Femur (tissue), 1 donor: ENCODE measurements around the gene TELO2.
A peak's percentile ranks its signal among the peaks of the same experiment; 100 is the strongest.
"Not testable (repeated sequence)": the region's sequence is repeated elsewhere in the genome, so short reads cannot be mapped to it uniquely, and the experiment has no call there.

ENCODE experiments used
- DNase-seq: peaks from one replicate; pipeline ENCODE4 v3.0.0-alpha.2; 2017

TELO2 gene

DNA sequence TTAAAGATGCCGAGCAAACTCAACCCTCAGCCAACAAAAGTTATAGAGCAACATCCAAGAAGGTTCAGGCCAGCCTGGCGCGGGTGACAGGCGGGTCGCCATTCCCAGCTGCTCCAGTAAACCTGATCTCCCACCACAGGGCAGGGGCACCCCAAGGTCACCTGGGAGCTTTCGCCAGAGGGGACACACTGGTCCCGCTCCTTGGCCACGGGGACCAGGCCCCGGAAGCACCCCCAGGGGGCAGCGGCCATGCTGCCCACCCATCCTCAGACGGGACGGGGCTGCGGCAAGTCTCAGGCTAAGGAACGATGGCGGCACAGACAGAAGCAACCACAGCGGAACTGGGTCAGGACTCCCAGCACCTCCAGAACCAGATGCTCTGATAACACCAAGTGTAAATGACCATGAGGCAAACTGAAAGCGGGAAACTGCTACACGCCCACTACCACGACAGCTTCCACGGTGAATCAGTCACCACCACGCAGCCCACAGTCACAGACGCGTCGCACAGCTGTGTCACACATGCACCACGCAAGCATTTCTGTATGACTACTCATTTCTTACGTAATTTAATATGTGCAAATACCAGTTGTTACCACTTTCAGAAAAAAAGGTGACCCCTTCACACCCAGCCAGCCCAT lies 34.7 kb upstream of the TELO2 start:
- DNase-seq: no peak

DNA sequence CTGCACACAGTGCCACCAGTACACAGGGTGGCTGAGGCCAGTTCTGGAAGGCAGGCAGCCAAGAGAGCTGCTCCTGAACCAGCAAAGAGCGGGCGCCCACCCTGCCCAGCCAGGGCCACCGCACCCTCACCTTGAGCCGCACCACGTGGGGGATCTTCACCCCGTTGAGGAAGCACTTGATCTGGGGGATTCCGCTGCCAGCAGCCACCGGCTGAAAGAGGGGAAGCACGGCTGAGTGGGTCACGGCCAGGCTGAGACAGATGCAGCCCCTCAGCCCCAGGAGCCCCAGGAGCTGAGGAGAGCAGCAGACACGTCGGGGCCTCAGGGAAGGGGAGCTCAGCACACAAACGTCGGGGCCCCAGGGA lies 34.2 kb upstream of the TELO2 start:
- DNase-seq: no peak

DNA sequence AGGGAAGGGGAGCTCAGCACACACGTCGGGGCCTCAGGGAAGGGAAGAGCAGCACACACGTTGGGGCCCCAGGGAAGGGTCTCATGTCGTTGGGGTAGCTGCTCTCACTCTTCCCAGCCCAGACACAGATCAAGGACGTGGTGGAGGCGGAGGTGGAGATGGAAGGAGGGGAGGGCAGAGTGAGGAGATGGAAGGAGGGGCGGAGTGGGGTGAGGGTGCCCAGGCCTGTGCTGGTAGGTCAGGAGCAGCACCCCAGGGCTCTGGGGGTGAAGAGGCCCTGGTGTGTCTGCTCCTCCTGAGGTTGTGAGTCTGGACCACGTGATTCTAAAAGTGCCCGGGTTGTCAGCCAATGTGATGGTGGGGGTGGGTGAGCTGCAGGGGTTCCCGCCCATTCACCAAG lies 33.2 kb upstream of the TELO2 start:
- DNase-seq: no peak

DNA sequence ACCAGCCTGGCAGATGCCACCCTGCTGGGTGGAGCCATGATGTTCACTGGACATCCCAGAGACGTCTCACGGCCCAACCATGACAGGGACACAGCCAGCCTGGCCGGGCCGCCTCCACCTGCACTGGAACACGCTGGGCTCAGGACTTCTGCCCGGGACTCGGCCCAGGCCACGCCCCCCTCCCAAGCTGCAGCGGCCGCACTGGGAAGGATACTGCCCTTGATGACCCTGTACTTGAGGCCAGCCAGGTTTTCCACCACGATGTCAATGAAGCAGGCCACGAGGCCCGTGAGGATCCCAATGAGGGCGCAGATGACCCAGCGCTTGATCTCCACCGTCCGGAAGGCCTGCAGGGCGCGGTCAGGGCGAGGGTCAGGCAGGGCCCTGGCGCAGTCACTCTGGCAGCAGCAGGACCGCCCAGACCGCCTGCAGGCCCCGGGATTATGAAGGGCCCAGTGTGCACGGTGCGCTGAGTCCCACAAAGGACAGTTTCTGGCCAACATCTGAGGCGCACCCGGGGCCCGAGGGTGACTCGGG lies 32.5 kb upstream of the TELO2 start:
- DNase-seq: no peak

DNA sequence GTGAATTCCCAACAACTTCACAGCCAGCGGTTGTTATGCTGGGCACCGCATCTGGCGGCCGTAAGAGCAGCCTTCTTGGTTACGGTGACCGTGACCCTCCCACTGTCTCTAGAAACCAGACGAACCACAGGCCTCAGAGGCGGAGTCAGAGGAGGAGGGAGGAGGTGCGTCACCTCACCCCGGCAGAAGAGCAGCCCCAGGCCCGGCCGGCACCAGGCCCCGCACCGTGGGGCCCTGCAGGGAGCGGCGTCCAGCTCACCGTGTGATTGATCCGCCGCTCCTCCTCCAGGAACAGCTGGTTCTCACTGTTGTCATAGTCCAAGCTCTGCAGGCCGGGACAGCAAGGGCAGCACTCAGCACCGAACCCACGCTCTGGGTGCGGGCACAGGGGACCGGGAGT lies 32.0 kb upstream of the TELO2 start:
- no peak for DNase-seq

DNA sequence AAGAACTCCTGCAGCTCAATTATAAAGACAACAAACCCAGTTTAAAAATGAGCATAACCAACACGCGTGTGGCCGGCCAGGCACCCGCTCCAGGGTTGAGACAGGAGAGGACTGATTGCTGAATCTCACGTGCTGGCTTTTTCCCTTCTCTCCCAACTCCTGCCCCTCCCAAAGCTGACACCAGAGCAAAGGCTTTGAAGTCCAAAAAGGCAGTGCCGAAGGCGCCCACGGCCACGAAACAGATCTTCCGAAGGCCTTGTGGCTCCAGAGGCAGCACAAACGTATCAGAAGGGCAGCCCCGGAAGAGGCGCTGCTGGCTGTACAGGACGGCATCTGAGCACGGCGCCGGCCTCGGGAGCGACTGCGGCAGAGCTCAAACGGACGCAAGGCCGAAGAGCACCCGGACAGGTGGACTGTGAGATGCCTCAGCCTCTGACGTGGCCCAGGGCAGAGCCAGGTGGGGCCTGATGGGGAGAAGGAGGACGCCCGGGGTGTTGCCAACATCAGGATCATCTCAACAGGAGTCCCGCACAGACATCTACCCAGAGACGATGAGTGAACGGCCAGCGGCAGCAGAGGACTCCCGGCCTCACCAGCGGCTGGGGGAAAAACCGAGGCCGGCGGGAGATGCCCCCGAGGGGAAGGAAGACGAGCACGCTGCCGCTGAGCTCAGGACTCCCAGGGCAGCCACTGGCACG lies 28.8 kb upstream of the TELO2 start:
- no peak for DNase-seq

DNA sequence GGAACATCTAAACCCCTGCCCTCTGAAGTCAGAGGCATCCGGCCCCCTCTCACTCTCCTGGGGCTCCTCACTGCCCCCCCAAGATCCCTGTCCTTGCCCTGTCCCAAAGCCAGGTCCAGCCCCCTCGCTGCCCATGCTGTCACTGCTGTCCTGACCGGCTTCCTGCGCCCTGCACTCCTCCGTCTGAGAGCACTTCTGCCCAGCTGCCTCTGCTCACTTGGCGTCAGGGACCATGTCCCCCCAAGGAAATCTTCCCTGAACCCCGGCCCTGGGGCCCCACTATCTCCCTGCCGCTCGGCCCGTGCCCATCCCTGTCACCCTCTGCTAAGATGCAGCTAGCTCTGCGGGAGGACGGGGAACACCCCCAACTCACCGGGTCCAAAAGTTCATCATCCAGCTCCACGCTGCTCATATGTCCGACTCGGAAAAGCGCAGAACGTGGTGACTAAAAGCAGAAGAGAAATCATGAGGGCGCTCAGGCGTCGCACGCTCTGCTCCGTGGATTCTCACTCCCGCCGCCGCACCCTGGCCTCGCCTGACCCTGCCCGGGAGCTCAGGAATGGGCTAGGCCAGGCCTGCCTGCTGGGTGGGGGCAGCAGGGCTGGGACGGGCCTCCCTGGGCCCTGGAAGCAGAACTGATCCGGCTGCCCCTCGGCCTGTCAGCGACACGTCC lies 28.1 kb upstream of the TELO2 start:
- no peak for DNase-seq

DNA sequence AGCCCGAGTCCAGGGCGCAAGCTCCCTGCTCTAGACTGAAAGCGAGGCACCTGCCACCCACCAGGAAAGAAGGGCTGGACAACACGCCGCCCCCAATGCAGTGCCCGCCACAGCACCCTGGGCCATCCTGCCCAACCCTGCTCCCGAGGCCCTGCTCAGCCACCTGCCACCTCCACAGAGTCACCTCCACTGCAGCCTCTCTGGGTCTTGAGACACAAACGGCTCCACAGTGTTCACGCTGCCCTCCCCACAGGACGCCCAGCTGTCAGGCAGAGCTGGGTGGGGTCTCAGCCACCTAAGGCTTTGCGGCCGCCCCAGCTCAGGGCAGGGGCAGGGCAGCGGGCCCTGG lies 27.6 kb upstream of the TELO2 start:
- no peak for DNase-seq

DNA sequence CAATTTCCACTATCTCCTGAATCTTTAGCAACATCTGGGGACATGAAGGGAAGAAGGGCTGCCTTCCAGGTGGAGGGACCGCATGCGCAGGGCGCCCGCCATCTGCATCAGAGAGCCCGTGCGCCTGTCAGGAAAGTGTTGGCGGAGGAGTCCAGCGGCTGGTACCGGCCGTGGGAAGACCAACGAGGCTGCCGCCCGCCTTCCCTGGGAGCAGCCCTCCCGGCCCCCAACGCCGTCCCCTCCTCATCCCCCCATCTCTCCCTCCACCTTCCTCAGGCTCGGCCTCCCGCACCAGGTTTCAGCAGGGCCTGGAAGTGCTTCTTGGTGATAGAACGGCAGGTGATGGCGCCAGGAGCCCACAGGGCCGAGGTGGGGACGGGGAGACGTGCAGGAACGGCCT lies 27.1 kb upstream of the TELO2 start:
- DNase-seq: no peak

DNA sequence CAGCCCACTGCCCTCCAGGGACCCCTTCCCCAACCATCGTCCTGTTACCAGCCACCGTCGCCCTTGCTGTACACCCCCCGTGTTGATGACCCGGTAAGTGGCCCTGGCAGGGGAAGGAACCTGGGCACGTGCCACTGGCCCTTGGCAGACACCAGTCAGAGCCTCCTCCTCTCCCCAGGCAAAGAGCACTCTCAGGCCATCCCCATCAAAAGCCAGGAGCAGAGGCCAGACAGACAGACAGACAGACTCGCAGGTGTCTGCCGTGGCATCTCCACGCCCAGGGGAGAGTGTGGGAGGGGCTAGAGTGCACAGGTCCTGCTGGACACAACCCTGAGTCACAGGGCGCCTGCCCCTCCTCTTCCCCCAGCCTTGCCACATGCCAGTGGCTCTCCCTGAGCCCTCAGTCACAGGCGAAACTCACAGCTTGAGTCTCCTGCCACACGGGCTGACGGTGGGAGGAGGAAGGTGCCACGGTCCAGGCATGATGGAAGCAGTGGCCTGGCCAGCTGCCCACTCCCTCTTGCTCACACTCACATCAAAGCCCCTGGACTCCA lies 26.1 kb upstream of the TELO2 start:
- DNase-seq: no peak

DNA sequence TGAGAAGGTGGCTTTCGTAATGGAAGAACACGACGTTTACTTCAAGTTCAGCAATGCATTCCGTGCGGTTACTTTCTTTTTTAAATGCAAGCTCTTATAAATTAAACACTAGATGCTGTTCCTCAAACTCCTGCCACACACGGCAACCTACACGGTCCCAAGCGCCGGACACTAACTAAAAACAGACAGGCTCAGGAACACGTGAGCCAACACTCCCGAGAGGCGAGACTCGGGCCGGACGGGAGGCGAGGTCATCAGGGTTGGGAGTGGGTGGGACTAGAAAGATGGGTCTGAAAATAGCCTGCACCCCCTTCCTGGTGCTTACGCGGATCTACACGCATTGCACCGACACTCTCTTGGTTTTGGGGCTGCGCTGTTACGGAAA lies 24.7 kb upstream of the TELO2 start:
- DNase-seq: no peak

DNA sequence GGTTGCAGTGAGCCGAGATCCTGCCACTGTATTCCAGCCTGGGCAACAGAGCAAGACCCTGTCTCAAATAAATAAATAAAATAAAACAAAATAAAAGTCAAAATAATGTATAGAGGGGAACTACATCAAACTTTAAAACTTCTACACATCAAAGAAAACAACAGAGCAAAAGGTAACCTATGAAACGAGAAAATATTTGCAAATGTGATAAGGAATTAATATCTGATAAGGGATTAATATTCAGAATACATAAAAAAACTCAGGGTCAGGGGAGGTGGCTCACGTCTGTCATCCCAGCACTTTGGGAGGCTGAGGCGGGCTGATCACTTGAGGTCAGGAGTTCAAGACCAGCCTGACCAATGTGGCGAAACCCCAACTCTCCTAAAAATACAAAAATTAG lies 24.0 kb upstream of the TELO2 start:
- not testable (repeated sequence) for DNase-seq

DNA sequence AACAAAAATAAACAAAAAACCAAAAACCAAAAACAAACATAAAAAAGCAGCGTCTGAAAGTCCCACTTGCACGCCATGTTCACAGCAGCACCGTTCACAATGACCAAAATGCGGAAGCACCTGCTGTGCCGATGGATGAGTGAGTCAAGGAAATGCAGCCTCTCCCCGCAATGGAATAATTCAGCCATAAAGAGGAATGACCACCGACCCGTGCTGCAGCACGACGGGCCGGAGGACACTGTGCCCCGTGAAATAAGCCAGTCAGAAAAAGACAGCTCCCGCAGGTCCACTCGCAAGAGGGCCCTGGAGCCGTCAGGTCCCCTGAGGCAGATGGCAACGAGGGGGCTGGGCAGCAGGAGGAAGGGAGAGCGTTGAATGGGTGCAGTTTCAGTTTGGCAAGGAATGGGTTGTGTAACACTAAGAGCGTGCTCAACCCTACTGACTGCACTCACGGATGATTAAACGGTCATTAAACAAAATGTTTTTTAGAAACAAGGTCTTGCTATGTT lies 23.4 kb upstream of the TELO2 start:
- no peak for DNase-seq

DNA sequence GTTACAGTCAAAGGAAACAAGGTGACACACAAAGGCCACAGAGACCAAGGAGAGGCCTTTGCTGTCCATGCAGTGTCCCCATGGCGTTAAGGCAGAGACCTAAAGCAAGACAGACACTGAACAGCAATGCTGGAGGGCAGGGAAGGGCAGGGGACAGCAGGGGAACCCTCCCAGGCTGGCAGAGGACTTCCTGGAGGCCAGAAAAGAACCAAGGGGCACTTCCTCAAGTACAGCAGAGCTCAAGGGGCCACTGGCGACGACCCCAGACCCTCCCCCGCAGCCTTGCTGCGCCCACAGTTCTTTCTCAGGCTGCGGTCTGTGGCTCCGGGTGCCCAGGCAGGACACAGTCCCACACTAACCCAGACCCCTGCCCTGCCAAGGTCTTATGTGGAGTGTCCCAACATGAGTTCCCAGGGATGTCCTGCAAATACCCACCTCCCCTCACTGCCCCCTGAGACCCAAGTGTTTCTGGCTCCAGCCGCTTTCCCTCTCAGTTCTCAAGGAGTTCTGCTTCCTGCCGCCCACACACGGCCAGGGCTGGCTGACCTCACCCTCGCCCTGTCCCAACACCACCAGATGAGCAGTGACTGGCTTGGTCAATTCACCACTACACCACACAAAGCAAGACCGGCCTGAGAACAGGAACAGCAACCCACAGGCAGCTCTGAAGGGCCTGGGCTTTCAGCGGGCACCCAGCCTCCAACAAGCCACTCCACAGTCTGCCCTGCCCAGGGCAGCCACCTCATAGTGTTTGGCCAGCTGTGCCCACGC lies 22.5 kb upstream of the TELO2 start:
- DNase-seq: no peak

DNA sequence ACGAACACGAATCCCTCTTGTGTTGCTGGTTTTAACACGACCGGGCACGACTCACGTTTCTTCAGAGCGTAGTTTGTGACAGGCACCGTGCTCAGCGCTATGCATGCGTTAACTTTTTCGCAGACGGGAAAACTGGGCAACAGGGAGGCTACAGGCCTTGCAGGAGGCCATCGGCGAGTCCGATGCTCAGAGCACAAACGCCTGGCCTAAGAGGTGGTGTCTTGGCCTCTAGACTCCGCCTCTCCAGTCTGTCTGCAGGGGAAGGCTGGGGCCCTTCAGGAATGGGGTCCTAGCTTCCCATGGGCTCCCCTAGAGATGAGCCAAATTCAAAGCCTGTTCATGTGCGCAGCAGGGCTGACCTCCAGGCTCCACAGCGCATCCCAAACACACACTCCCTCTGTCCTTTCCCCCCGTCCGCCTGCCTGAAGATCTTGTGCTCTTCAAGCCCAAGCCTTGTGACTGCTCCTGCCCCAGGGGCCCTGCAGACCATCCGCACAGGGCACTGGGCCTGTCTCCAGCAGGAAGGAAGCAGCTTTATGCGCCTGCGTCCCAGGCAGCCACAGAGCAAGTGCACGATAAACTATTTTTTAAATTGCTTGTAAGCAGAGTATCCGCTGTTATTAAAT lies 21.5 kb upstream of the TELO2 start:
- DNase-seq: no peak

DNA sequence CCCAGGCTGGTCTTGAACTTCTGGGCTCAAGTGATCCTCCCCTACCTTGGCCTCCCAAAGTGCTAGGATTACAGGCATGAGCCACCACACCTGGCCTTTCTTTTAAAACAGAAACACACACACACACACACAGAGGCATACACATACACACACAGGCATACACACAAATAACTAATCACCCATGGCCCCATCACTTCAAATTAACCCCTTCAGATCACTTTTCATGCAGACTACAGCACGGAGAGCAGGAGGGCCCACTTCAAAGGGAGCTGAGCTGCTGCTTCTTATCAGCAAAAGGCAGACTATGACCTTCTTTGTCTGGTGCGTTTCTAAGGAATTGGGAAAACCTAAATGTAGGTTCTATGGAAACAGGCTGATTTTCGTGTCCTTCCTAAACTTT lies 20.2 kb upstream of the TELO2 start:
- no peak for DNase-seq

DNA sequence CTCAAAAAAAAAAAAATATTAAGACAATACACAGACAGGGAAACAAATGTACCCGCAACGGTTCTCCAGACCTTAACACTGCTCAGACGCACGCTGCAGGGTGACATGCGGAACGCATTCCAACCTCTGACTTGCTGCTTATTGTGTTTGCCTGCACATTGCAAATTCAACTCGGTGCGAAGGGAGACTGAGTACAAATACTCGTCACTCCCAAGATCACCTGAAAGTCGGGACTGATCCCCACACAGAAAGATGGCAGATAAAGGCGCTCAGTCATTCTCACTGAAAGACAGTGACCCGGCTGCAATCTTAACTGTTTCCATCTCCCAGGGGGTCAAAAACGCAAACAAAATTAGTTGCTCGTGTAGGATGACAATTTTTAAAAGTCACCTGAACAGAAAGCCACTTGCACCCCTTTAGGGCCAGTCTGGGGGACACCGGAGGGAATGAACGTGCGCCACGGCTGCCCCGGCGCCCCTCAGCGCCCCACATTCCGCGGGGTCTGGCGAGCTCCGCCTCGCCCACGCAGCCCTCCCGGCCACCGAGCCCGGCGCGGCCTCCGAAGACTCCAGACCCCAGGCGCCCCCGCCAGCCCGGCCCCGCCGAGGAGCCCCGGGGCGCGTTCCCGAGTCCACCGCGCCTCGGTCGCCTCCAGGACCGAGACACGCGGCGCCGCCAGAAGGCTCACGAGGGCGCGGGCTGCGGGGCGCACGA lies 18.9 kb upstream of the TELO2 start:
- no peak for DNase-seq

DNA sequence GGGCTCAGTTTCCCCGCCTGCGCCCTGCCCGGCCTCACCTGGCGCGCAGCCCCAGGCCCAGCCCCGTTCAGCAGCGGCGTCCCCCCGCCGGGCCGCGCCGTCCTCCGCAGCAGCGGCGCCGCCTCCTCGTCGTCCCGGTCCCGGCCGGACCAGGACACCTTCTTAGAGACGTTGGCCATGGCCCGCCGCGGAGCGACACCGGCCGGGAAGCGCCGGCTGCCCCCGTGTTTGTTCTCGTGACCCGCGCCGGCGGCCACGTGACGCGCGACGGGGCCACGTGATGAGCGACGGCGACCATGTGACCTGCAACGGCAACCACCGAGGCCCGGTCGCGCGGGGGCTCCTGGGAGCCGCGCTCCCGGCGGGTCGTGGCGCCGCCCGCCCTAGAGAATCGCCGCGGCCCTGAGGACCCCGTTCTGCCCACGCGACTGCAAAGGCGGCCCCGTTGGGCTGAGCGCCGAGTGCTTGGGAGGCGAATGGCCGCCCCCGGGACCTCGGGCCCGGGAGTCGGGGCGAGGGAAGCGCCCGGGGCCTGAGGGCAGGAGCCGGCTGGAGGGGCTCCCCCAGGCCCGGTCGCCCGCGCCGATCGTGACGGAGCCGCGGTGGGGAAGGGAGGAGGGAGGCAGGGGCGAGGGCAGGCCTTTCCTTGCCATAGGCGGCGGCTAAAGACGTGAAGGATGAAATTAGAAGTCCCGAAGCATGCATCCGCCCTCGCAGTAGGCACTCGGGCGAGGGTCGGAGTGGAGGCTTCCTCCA lies 18.2 kb upstream of the TELO2 start, which contains the start of gene CLCN7:
TSS of gene CLCN7 (minus strand) at position 233 of the 756 bp plus-strand sequence. CDS start at position 179, 54 bp downstream.
- peak; percentile 93 for DNase-seq

DNA sequence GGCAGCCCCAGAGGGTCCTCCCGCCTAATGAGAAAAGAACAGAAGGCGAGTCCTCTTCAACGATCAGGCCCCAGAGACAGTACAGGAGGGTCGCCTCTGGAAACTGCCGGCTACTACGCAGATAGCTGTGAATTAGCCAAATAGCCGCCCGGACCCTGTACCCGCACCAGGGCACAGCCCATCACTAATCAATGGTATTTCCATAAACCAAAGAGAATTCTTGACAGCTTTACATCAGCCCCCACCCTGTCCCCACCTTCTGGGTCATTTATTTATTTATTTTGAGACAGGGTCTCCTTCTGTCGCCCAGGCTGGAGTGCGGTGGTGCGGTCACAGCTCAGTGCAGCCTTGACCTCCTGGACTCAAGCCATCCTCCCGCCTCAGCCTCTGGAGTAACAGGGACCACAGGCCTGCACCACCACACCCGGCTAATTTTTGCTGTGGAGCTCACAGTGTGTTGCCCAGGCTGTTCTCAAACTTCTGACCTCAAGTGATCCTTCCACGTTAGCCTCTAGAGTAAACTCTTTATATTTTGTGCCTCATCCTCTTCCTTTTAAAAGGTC lies 17.5 kb upstream of the TELO2 start:
- DNase-seq: no peak

DNA sequence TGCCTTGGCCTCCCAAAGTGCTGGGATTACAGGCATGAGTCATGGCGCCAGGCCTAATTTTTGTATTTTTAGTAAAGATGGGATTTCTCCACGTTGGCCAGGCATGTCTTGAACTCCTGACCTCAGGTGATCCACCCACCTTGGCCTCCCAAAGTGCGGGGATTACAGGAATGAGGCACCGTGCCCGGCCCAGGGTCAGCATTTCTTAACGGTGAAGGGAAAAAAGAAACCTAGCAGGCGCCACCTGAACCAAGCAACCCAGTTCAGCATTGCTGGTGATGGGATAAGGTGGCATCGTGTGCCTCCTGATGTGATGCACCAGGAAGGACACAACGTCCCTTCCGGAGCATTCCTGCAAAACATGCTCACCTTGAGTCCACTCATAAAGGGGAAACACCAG lies 16.1 kb upstream of the TELO2 start:
- DNase-seq: no peak

DNA sequence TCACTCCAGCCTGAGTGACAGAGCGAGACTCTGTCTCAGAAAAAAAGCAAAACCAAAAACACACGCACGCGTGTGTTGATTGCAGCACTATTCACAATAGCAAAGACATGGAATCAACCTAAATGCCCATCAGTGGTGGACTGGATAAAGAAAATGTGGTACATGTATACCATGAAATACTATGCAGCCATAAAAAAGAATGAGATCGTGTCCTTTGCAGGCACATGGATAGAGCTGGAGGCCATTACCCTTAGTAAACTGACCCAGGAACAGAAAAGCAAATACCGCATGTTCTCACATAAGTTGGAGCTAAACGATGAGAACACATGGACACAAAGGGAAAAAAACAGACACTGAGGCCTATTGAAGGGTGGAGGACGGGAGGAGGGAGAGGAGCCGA lies 14.2 kb upstream of the TELO2 start:
- not testable (repeated sequence) for DNase-seq
